Stimulated activated CD4-positive, alpha-beta T cell treated with anti-CD3 and anti-CD28 coated beads, TNF-alpha, amount 100 ng/mL, for 4 hours (primary cell): ENCODE data around the gene SLC6A13.
"Not testable (repeated sequence)": the region's sequence is repeated elsewhere in the genome, so short reads cannot be mapped to it uniquely, and the experiment has no call there.

Experiments
- DNase-seq, 3 experiments: peaks; one replicate each; pipeline ENCODE4 v3.0.0-alpha.2; 2020; ENCODE audit warnings: low read depth in 3 of 3

The SLC6A13 gene

GRCh38 chr12:233615-233968 is 29.0 kb downstream of the SLC6A13 start:
- no peak for DNase-seq

GRCh38 chr12:232731-233614 is 29.7 kb downstream of the SLC6A13 start:
- no peak for DNase-seq

- DNase-seq, result no peak
Measured at GRCh38 chr12:230925-231671, 31.5 kb downstream of the SLC6A13 start.

GRCh38 chr12:229441-230191 is 33.0 kb downstream of the SLC6A13 start:
- DNase-seq, result no peak

GRCh38 chr12:228846-229200 is 33.8 kb downstream of the SLC6A13 start:
- DNase-seq, result no peak

GRCh38 chr12:227923-228845 is 34.5 kb downstream of the SLC6A13 start:
- DNase-seq, result no peak

- DNase-seq, result no peak
Measured at GRCh38 chr12:227286-227915, 35.2 kb downstream of the SLC6A13 start.

GRCh38 chr12:226401-226800 is 36.2 kb downstream of the SLC6A13 start:
- no peak for DNase-seq

GRCh38 chr12:225012-225411 is 37.6 kb downstream of the SLC6A13 start:
- no peak for DNase-seq

GRCh38 chr12:224330-224729 is 38.3 kb downstream of the SLC6A13 start:
- no peak for DNase-seq

GRCh38 chr12:223841-224240 is 38.8 kb downstream of the SLC6A13 start:
- DNase-seq, result no peak

GRCh38 chr12:221736-222135 is 40.9 kb downstream of the SLC6A13 start:
- DNase-seq, result no peak

GRCh38 chr12:220946-221550 is 41.6 kb downstream of the SLC6A13 start:
- DNase-seq, result no peak

- no peak for DNase-seq
Measured at GRCh38 chr12:220491-220890, 42.1 kb downstream of the SLC6A13 start.

- no peak for DNase-seq
Measured at GRCh38 chr12:219891-220352, 42.7 kb downstream of the SLC6A13 start.

- no peak for DNase-seq
Measured at GRCh38 chr12:218728-219590, 43.7 kb downstream of the SLC6A13 start.

GRCh38 chr12:218221-218620 is 44.4 kb downstream of the SLC6A13 start:
- DNase-seq, result no peak

- not testable (repeated sequence) for DNase-seq
Measured at GRCh38 chr12:217029-217428, 45.6 kb downstream of the SLC6A13 start.

GRCh38 chr12:215116-215515 is 47.5 kb downstream of the SLC6A13 start:
- DNase-seq, result no peak
